HG03175 (cell line): ENCODE measurements around the gene IL18R1.

Experiments used
- ATAC-seq: cut with Tn5 transposase; IDR thresholded peaks from one replicate; pipeline ENCODE4 v1.9.1; 2021; ENCODE audit warnings: mild to moderate bottlenecking, moderate library complexity; ENCODE audit not compliant: unreplicated experiment

The IL18R1 gene

DNA sequence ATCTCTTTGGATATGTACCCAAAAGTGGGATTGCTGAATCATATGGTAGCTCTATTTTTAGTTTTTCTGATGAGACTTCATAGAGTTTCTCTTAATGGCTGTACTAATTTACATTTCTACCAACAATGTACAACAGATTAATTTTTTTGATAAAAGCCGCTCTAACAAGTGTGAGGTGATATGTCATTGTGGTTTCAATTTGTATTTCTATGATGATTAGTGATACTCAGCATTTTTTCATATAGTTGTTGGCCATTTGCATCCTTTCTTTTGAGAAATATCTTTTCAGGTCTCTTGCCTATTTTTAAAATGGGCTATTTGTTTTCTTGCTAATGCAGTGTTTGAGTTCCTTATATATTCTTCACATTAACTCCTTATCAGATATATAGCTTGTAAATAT lies 71.7 kb downstream of the IL18R1 start:
- no peak for ATAC-seq

GRCh38 chr2:102428573-102428972 lies 73.0 kb downstream of the IL18R1 start:
- ATAC-seq: no peak

DNA sequence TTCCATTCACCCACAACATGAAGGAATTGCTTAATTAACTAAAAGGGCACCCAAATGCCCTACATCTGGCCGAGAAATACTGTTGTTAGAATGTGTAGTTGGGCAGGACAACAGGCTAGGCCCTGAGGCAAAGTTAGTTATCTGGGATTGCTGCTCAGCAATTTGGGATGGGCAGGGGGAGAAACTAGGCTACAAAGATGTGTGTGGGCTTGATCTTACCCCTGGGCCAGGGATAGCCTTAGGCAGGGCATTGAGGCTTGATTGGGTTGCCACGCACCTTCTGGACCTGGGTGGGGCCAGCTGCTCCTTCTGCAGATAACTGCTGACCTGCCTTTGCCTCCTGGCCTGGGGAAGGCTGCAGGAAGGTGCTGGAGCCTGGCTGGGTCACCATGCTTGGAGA lies 76.8 kb downstream of the IL18R1 start:
- ATAC-seq: no peak

DNA sequence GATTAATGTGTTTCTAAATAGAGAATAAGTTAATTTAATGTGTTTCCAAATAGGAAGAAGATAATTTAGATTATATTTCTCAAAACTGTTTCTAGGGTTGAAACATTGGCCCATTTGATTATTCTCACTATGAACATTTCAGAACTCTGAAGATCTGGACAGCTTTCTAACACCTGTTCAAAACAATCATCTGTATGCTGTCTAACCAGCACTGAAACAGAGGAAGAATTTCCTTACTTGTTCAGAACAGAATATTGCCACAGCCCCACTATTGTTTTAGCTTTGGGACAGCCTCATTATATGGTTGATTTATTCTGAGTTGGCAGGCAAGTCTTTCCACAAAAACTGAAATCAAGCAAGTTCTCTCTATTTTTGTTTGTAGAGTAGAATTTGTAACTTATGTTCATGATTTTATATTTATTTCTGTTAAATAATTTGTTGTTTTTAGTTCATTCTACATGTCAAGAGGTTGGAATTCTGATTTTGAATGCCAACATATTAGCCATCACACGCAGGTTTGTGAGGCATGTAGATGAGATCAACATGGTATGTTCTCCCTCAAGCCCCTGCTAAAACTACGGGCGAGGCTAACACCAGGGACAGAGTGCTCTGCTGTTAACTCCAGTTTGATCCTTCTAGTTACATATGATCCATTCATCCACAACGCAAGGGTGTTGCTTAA lies 78.5 kb downstream of the IL18R1 start:
- ATAC-seq: no peak

DNA sequence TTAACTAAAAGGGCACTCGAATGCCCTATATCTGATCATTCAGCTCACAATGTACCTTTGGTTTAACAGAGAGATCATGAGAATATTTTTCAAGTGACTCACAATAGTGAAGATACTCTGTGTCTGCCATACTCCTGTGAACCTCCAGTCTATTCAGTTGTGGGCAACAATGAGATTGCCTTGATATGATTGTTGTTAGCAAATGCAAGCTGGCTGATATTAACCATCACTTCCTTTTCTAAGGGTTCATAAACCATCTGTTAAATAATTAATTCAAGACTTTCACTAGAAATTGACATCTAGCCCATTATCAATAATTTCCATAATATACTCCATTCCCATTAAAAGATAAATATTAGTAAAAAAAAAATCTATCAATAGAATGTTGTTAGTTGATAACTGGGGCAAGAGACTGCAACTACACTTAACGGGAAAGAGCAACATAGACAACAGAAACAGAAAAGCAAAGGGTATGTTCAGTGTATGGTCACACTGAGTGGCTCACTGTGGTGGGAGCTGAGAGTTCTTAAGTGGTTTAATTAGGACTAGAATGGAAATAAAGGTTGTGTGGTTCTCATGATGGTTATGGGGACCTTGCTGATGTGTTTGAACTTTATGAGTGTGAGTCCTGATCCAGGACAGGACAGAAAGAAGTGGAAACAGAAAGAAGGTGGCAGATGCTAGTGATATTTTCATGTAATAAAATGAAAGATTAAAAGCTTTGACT lies 79.2 kb downstream of the IL18R1 start:
- peak; percentile 61 for ATAC-seq

GRCh38 chr2:102435741-102436140 lies 80.1 kb downstream of the IL18R1 start:
- no peak for ATAC-seq

- ATAC-seq: no peak
Measured at GRCh38 chr2:102436323-102436722, 80.7 kb downstream of the IL18R1 start.

DNA sequence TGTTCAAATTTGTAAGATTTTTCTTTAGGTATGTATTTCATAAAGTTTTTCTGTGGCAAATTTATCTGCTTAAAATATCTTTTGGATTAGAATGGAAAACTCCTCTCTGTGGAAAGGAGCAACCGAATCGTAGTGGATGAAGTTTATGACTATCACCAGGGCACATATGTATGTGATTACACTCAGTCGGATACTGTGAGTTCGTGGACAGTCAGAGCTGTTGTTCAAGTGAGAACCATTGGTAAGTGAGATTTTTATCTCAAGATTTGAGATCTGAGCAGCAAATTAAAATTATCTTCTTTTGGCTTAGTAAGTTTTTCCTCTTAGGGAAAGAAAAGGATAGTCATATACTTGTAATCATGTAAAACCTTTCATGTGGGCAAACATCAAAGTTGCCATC lies 81.5 kb downstream of the IL18R1 start:
- no peak for ATAC-seq

DNA sequence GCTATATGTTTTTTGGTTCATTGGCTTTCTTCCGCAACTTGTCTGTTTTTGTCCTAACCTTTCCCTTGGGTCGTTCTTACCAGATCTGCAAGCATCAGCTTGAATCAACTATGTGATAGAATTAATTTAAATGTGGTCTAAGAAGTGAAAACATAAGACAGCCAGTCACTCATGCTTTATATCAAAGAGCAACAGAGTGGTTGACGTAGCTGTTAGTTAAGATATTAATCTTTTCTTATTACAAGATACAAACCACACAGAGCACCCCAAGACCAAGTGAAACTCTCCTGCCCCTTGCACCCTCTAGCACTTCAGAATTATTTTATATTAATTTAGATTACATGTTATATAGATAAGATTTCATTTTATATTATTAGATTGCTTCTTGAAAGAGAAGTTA lies 82.5 kb downstream of the IL18R1 start:
- ATAC-seq: no peak

GRCh38 chr2:102438578-102438977 lies 83.0 kb downstream of the IL18R1 start:
- no peak for ATAC-seq

DNA sequence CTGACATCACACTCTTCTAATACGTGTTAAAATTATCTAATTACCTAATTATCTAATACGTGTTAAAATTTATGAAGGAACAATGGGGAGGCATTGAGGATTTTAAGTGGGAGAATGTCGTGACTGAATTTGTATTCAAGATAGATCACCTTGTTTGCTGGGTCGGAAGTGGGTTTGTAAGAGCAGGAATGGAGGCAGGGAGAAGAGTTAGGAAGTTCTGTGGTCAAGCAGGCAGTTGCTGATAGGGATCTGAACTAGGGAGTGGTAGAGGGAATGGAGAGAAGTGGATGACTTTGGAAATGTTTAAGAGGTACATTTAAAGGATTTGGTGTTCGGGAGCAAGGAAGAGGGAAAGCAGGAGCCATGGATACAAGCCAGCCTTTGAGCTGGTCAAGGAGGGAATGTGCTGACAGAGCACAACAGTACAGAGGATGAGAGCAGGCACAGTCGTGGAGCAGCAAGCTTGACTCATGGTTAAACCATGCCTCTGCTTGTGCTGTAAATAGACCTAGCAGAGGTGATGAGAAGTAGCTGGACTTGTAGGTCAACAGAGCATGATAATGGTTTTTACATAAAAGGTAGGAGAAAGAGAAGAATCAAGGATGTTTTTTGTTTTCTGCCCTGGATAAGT lies 83.6 kb downstream of the IL18R1 start:
- ATAC-seq: no peak

GRCh38 chr2:102442967-102443828 lies 87.6 kb downstream of the IL18R1 start:
- ATAC-seq: no peak

GRCh38 chr2:102444233-102444632 lies 88.6 kb downstream of the IL18R1 start:
- ATAC-seq: no peak

- ATAC-seq: no peak
Measured at GRCh38 chr2:102446936-102447335, 91.3 kb downstream of the IL18R1 start.
